Cardiac septum (tissue), 1 donor: ENCODE results near the gene ATL2. TPM values are rescaled to one million over a fixed set of nuclear protein-coding genes. Genes with fewer than 3 reads are reported as not detected.
"Not testable (repeated sequence)": the region's sequence is repeated elsewhere in the genome, so short reads cannot be mapped to it uniquely, and the experiment has no call there.

Experiments used
- DNase-seq: peaks from one replicate; pipeline ENCODE4 v3.0.0-alpha.2; 2020; ENCODE audit warnings: low spot score
- intact Hi-C: fragments of 100-400 bp; cut with DNase I; formaldehyde crosslinking; loops from one replicate; pipeline ENCODE4 v1.14.0; 2022
- long read RNA-seq: library from polyadenylated mRNA; unstranded; transcript quantifications from one replicate; pipeline ENCODE4 v2.0.0, GENCODE V29; 2021
- total RNA-seq: library from RNA; stranded (reverse); fragmentation: NEBNext Ultra II Directional; extraction: Animal tissue kit (Norgen Biotek cat#: 25700); gene quantifications from one replicate; pipeline ENCODE4 v1.2.1, GENCODE V29; 2021
- donor health status: DM: no; HTN: no; CAD: no.

Gene ATL2
- total RNA-seq, result 27.1 TPM
- long read RNA-seq, transcript ATL2-201 (13 exons, 2,868 nt), result major isoform, 13 of 20 reads
- long read RNA-seq, partial matches to known transcripts, result 3 of 20 reads
- long read RNA-seq, other reads (novel, unspliced or antisense), result 3 of 20 reads

DNA sequence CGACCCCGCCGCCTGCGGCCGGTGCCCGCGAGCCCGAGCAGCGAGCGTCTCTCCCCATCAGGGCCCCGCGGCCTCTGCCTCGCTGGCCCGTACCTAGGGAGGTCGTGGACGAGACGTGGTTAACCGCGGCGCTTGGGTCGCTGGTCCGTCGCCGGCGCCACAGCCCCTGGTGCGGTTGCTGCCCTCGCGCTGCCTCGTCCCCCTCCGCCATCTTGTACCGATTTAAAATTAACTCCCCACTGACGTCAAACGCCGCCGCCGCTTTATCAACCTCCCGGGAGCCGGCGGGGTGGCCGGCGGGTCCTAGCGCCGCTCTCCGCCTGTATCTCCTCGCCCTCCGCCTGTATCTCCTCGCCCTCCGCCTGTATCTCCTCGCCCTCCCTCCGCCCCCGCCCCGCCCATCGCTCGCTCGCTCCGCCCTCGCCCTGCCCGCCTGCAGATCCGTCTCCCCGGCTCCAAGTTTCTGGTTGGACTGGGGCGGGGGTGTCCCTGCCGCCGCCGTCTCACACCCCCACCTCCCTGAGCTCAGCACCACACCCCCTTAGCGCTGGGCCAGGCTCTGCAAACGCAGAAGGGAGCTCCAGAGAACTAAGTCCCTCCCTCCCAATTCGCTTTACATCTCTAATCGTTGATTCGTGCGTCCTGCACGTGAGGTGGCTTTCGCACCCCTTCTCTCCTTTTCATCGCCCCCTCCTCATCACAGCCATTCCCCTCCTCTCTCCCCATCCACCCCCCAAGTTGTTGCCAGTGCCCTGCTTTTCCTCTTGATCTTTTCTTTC, at the start of gene ATL2:
Gene ATL2 (minus strand): TSS at position 224 of the 779 bp plus-strand sequence. CDS start 13 bp downstream, at position 211.
- intact Hi-C loops, result loop anchor here (1.0 to 2.0 kb wide), 2 partner anchors 29 to 344 kb away; no protein-coding TSS in a partner anchor
- peak; percentile 99 for DNase-seq

DNA sequence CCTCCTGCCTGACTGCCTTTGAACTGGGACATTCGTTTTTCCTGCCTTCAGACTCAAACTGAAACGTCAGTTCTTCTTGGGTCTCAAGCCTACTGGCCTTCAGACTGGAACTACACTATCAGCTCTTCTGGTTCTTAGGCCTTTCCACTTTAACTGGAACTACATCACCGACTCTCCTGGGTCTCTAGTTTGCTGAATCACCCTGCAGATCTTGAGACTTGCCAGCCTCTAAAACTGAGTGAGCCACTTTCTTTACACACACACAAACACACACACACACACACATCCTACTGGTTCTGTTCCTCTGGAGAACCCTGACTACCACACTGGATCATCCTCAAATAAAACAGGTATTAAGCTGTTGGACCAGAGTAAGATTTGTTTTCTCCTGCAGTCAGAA, 46.7 kb upstream of the ATL2 start:
- DNase-seq, result no peak
- intact Hi-C loops, result no loop called here

- no peak for DNase-seq
- intact Hi-C loops, result no loop called here
Observed at GRCh38 chr2:38421274-38422056, 44.4 kb upstream of the ATL2 start.

DNA sequence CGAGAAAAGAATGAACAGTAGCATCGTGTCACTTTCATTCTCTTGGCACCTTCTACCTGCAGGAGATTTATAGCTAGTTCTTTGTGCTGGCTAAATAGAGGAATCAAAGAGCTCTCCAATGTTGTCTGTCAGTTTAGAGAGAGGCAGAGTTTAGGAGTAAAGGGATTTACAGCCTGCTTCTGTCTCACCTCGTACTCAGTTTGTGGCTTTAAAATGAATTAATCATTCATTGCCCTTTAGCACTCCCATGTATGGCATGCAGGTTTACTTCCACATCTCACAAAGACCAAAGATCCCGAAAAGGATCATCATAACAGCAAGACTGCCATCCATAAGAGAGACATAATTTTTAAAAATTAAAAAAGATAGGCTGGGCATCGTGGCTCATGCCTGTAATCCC, 42.4 kb upstream of the ATL2 start:
- intact Hi-C loops, result no loop called here
- no peak for DNase-seq

GRCh38 chr2:38418735-38419134, 41.7 kb upstream of the ATL2 start:
- intact Hi-C loops, result no loop called here
- no peak for DNase-seq

DNA sequence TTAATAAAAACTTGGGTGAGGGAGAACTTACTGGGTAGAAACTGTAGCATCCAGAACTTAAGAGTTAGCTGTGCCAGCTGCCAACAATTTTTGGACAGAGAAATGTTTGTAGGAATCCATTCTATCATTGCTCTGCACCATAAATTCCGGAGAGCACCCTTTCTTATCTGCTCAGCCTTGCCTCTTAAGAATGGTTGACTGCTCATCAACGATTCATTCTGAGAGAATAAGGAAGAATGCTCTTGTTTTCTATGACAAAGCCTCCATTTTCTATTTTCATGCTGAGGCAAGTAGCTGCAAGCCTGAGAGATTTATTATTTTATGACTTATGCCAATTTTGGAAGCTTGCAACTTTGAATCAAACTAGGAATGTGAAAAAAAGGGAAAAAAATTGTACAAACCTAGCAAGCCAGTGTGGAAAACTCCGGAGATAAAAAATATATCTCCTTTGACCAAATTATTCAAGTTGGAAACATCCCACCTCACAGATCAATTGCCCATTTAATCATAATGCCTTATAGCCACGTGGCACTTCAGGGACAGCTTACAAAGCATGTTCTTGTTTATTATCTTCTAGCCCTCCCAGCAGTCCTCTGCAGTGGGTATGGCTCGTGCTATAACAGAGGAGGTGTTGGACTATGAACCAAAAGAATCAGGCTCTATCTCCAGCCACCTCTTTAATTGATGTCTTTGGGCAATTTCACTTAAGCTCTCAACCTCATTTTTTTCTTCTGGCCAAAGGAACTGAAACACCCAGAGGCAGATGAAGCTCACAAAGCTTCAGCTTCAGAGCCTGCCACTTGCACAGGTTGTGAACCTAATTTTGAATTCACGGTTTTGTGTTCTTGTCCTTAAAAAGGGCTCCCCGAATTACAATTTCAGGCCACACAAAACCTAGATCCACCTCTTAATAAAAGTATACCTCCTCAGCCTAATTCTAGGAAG, 40.9 kb upstream of the ATL2 start:
- intact Hi-C loops, result no loop called here
- DNase-seq, result no peak

GRCh38 chr2:38416296-38417036, 39.4 kb upstream of the ATL2 start:
- intact Hi-C loops, result no loop called here
- no peak for DNase-seq

DNA sequence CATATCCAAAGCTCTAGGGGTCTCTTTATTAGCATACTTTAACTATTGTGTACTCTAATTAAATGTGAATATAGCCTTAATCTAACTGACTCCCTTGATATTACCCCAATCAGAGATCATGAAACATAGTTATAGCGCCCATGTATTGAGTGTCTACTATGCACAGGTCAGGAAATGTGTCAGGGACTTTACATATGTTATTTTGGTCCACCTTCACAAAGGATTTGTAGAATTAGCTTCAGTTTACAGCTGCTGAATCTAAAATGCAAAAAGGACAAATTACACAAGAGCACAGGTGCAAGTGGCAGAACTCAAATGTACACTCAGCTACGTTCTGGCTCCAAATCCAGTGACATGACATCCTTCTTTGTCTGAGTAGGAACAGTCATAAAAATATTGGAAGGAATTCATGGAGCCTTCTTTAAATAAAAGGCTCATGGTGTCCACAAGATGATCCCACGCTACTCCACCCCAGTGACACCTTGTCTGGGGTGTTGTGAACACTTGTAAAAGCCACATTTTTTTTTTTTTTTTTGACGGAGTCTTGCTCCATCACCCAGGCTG, 38.7 kb upstream of the ATL2 start:
- no peak for DNase-seq

GRCh38 chr2:38415023-38415422, 38.0 kb upstream of the ATL2 start:
- DNase-seq, result no peak
- intact Hi-C loops, result no loop called here

More for the DNA sequence above, 38.7 kb upstream of the ATL2 start:
- intact Hi-C loops, result no loop called here

- DNase-seq, intact Hi-C loops: not testable (repeated sequence)
Observed at GRCh38 chr2:38412235-38412871, 35.3 kb upstream of the ATL2 start.

- intact Hi-C loops, result no loop called here
- DNase-seq, result no peak
Observed at GRCh38 chr2:38409156-38410102, 32.4 kb upstream of the ATL2 start.

DNA sequence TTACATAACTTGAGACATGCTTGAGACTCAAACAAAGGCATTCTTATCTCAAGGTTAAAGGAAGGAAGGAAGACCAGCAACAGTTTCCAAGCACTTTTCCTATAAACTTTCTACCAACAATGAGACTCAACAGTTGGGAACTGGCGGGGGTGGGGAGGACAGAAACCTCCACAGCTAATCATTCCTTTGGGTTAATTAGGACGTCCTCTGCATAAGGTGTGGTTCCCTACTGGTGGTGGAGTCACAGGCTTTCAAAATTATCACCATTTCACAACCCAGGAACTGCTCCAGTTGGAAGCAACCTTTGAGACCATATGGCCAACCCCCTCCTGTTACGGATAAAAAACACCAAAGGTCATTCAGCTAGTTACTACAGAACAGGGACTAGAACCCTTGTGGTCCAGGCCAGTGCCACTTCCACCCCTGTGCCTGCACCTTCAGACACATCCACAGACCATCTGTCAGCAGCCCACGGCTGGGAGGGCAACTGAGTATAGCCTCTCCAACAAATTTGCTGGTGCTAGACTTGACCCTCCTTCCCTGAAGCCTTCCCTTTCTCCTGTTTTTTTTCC, 30.1 kb upstream of the ATL2 start:
- intact Hi-C loops, result no loop called here
- DNase-seq, result no peak

- intact Hi-C loops, result loop anchor here (1.0 kb wide), 1 partner anchor 29 kb away; the partner anchor contains the start of gene ATL2
- DNase-seq, result no peak
Observed at GRCh38 chr2:38406597-38407110, 29.6 kb upstream of the ATL2 start.

GRCh38 chr2:38405917-38406596, 29.0 kb upstream of the ATL2 start:
- no peak for DNase-seq
- intact Hi-C loops, result loop anchor here (1.0 kb wide), 1 partner anchor 29 kb away; the partner anchor contains the start of gene ATL2

DNA sequence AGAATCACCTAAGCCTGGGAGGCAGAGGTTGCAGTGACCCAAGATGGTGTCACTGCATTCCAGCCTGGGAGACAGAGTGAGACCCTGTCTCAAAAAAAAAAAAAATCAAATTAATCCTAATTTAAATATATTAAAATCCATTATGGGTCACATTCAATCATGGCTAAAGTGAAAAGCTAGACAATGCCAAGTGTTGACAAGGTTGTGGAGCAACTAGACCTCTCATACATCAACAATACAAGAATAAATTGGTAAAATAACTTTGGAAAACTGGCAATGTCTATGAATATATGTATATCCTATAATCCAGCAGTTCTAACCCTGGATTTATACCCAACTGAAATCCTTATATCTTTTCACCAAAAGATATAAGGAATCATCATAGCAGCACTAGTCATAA, 23.4 kb upstream of the ATL2 start:
- intact Hi-C loops, result no loop called here
- DNase-seq, result no peak

- DNase-seq, result no peak
- intact Hi-C loops, result no loop called here
Observed at GRCh38 chr2:38398739-38399138, 21.7 kb upstream of the ATL2 start.
